Heart right ventricle (tissue), 16 donors: Measurements from ENCODE around the gene SIL1. TPM values are rescaled to one million over a fixed set of nuclear protein-coding genes. Genes with fewer than 3 reads are reported as not detected.
"Not testable (repeated sequence)": the region's sequence is repeated elsewhere in the genome, so short reads cannot be mapped to it uniquely, and the experiment has no call there.

Source experiments
- ATAC-seq, 8 donors: fragments of 200-7000 bp; cut with Tn5 transposase; one replicate each; pipeline ENCODE4 v1.9.1; 2020; ENCODE audit warnings: mild to moderate bottlenecking in 8 of 8, moderate library complexity in 8 of 8, moderate number of reproducible peaks in 1 of 8
- DNase-seq, 2 donors: peaks; one replicate each; pipeline ENCODE4 v3.0.0-alpha.2; 2020
- H3K27ac ChIP-seq, 10 donors: fragments of 200-600 bp; sonication (generic) in 2 of 10; one replicate each; pipeline versions ENCODE4 v1.5.0 to v1.8.0; 2020 to 2022; ENCODE audit warnings: mild to moderate bottlenecking in 3 of 10
- H3K27me3 ChIP-seq, 7 donors: fragments of 200-600 bp; one replicate each; pipeline ENCODE4 v1.8.0; 2021 to 2022; ENCODE audit warnings: mild to moderate bottlenecking in 2 of 7
- H3K36me3 ChIP-seq, 9 donors: fragments of 200-600 bp; sonication (generic) in 1 of 9; one replicate each; pipeline versions ENCODE4 v1.5.0 to v1.8.0; 2020 to 2022; ENCODE audit warnings: mild to moderate bottlenecking in 2 of 9
- H3K4me1 ChIP-seq, 9 donors: fragments of 200-600 bp; sonication (generic) in 1 of 9; one replicate each; pipeline versions ENCODE4 v1.5.0 to v1.8.0; 2020 to 2022; ENCODE audit warnings: mild to moderate bottlenecking in 4 of 9
- H3K4me3 ChIP-seq, 10 donors: fragments of 200-600 bp; sonication (generic) in 2 of 10; one replicate each; pipeline versions ENCODE4 v1.5.0 to v1.8.0; 2020 to 2022; ENCODE audit warnings: mild to moderate bottlenecking in 7 of 10, moderate library complexity in 2 of 10
- H3K9me3 ChIP-seq, 11 donors: fragments of 200-600 bp in 10 of 11; sonication (generic) in 2 of 11; one replicate each; pipeline versions ENCODE4 v1.5.0 to v1.8.0; 2013 to 2022; ENCODE audit warnings: mild to moderate bottlenecking in 2 of 11, control low read depth in 1 of 11, moderate library complexity in 1 of 11
- WGBS, 2 donors: extraction: QIAGEN DNeasy Blood & Tissue Kit; methylation state at CpG; one replicate each; pipeline ENCODE4 v1.1.7; 2013; ENCODE audit warnings: inconsistent platforms in 1 of 2; 5-methylcytosine and 5-hydroxymethylcytosine counted together
- intact Hi-C, 10 donors: fragments of 100-400 bp; cut with DNase I; formaldehyde crosslinking; loops; one replicate each; pipeline versions ENCODE4 v1.11.1 to v1.14.2; 2022
- polyA plus RNA-seq, 2 donors: library from polyadenylated mRNA; stranded (reverse); fragments of 200-250 nt; gene quantifications; one replicate each; pipeline ENCODE4 v1.2.3, GENCODE V29; 2013
- total RNA-seq, 10 donors: library from RNA; stranded (reverse); fragmentation: NEBNext Ultra II Directional in 3 of 10; extraction: Animal tissue kit (Norgen Biotek cat#: 25700) in 3 of 10; gene quantifications; one replicate each; pipeline versions ENCODE4 v1.2.1 to v1.2.4, GENCODE V29; 2021 to 2023
- TF ChIP-seq, protein P1 (sequence below), 9 donors: fragments of 200-600 bp; sonication (generic) in 2 of 9; IDR thresholded peaks; one replicate each; pipeline versions ENCODE4 v1.5.0 to v1.8.0; 2021 to 2022; ENCODE audit warnings: antibody characterized with exemption in 9 of 9, mild to moderate bottlenecking in 5 of 9, moderate library complexity in 1 of 9
- donor health status: Arrhythmogenic right ventricular cardiomyopathy.
- donor health status: ischemic (EF 13 %, LVEDD 7.1; RV severe dilation, severe dysfunction).
- donor health status: healthy with polysubstance abuse.
- donor health status: DM: no; HTN: yes; CAD: no.
- donor health status: DM: no; HTN: no; CAD: no.
- donor health status: ischemic (EF 25% LVEDD 6.9; RV normal size, moderate dysfunction).
- donor health status: ischemic (EF 25% LVEDD 5.7; RV mildly dilated, moderate dysfunction).
- donor health status: healthy.
- donor health status: DM: yes; HTN: yes; CAD: no.
- donor health status: Ischemic cardiomyopathy.
- donor health status: ischemic (EF 35%, LVEDD 5.7; RV mildly dilated, moderate dysfunction).
- donor health status: nonischemic (EF 11% LVEDD 7.7; RV severe dilation, severe dysfunction).
- donor health status: DM: yes; HTN: yes; CAD: no.
- donor health status: PGD.
- donor health status: ischemic (EF 29% LVEDD 5.4; RV normal size, mild dysfunction).
- donor health status: nonischemic (EF 23%, LVEDD 6.1; RV moderate dilation, normal function).

The SIL1 gene
- total and polyA plus RNA-seq, 12 donors: 26.7 to 94.7 (median 44.3) TPM

DNA sequence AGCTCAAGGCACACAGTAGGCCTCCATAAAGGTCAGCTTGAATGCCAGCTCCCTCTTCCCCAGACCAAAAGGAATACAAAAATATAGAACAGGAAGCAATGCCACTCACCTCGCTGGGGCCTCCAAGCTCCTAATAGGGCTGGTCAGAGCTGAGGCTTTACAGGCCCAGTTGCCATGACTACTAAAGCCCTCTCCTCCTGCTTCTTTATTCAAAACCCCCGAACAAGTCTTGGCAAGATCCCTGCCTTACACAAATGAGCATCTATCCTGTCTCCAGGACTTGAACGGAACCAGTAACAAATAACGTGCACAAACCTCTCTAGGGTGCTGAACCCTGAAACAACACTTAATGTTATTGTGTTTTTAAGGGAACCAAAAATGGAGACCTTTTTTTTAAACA is 136.3 kb downstream of the SIL1 start:
- H3K27me3 ChIP-seq: no peaks in the 10 kb centered on the region
- H3K4me3 ChIP-seq: no peak overlapping the region
- WGBS, 2 donors: 71 to 74% methylated on average over 4 of the region's 4 CpGs
- no peak for ATAC-seq
- H3K9me3 ChIP-seq: no peaks in the 10 kb centered on the region
- no peak for DNase-seq
- H3K27ac ChIP-seq: peak overlapping the region in 3 of 10 donors; percentile 20 to 74 (median 42)
- no peaks in the 10 kb centered on the region for H3K36me3 ChIP-seq
- peaks cover 0 to 29% (median 19%) of the 10 kb centered on the region in 9 donors for H3K4me1 ChIP-seq
- TF ChIP-seq, protein P1, sequence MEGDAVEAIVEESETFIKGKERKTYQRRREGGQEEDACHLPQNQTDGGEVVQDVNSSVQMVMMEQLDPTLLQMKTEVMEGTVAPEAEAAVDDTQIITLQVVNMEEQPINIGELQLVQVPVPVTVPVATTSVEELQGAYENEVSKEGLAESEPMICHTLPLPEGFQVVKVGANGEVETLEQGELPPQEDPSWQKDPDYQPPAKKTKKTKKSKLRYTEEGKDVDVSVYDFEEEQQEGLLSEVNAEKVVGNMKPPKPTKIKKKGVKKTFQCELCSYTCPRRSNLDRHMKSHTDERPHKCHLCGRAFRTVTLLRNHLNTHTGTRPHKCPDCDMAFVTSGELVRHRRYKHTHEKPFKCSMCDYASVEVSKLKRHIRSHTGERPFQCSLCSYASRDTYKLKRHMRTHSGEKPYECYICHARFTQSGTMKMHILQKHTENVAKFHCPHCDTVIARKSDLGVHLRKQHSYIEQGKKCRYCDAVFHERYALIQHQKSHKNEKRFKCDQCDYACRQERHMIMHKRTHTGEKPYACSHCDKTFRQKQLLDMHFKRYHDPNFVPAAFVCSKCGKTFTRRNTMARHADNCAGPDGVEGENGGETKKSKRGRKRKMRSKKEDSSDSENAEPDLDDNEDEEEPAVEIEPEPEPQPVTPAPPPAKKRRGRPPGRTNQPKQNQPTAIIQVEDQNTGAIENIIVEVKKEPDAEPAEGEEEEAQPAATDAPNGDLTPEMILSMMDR (IDR thresholded peaks at IDR 0.05): no peak
- intact Hi-C loops: no loop called here

DNA sequence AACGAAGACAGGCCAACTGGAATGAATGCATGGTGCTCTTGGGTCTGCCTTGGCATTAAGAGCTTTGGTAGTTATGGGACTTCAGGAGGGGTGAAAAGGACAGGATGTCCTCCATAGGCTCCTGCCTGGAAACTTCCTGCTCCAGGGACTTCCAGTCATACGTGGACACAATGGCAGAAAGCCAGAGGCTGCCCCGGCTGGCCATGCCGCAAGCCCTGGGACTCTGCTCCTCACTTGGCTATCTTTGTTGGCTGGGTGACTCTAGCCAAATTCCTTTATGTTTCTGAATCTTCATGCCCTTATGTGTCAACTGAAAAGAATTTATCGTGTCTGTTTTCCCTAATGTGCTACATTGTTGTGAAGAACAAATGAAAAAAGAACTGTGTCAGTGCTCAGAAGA is 136.9 kb downstream of the SIL1 start:
- no peaks in the 10 kb centered on the region for H3K27me3 ChIP-seq
- H3K27ac ChIP-seq: peak overlapping the region in 6 of 10 donors; percentile 14 to 74 (median 23)
- no peaks in the 10 kb centered on the region for H3K36me3 ChIP-seq
- H3K9me3 ChIP-seq: no peaks in the 10 kb centered on the region
- DNase-seq (peak; percentile 48), ATAC-seq (peak in 7 of 8 donors; percentile 58 to 94 (median 86))
- TF ChIP-seq, protein P1 (IDR thresholded peaks at IDR 0.05): no peak
- H3K4me1 ChIP-seq: peaks cover 0 to 29% (median 19%) of the 10 kb centered on the region in 9 donors
- WGBS, 2 donors: 8 to 22% methylated on average over 5 of the region's 5 CpGs
- intact Hi-C loops: no loop called here
- H3K4me3 ChIP-seq: no peak overlapping the region

DNA sequence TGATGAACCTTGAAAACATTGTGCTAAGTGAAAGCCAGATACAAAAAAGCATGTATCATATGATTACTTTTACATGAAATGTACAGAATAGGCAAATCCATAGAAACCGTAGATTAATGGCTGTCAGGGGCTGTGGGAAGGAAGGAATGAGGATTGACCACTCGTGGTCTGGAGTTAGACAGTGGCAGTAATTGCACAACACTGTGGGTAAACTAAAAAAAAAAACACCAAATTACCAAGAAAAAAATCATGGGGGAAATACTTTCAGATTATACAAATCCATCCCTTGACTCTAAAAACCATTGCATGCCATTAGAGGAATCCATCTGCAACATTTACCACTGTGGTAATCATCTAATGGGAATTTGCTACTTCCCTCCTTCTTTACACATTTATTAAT is 140.0 kb downstream of the SIL1 start:
- no peak for ATAC-seq
- TF ChIP-seq, protein P1 (IDR thresholded peaks at IDR 0.05): no peak
- H3K27ac ChIP-seq: no peak overlapping the region
- DNase-seq: no peak
- intact Hi-C loops: no loop called here
- no peaks in the 10 kb centered on the region for H3K27me3 ChIP-seq
- H3K36me3 ChIP-seq: no peaks in the 10 kb centered on the region
- 95% methylated on average over 2 of the region's 2 CpGs for WGBS, 2 donors
- no peaks in the 10 kb centered on the region for H3K9me3 ChIP-seq
- peaks cover 0 to 19% (median 15%) of the 10 kb centered on the region in 9 donors for H3K4me1 ChIP-seq
- H3K4me3 ChIP-seq: no peak overlapping the region

DNA sequence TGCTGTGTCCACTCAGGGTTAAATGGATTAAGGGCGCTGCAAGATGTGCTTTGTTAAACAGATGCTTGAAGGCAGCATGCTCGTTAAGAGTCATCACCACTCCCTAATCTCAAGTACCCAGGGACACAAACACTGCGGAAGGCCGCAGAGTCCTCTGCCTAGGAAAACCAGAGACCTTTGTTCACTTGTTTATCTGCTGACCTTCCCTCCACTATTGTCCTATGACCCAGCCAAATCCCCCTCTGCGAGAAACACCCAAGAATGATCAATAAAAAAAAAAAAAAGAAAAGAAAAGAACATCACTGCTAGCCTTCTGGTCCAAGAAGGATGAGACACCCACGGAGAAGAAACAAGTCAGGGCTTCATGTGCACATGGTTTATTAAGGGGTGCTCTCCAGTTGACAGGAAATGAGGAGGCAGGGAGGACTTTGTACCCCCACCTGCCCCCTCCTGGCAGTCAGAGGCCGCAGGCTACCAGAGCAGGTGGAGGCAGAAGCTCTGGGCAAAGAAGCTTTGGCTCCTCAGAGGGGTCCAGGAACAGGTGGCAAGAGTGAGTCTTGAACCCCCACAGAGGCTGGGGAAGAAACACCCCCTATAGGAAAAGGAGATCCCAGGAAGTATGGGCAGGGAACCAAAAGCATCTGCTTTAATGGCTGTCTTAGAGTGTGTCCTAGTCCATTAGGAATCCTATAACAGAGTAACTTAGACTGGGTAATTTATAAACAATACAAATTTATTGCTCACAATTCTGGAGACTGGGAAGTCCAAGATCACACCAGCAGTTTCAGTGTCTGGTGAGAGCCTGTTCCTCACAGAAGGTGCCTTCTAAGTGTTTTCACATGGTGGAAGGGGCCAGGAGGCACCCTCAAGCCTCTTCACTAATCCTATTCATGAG is 140.9 kb downstream of the SIL1 start:
- WGBS, 2 donors: 83 to 98% methylated on average over 3 to 5 of the region's 7 CpGs
- H3K36me3 ChIP-seq, H3K27ac ChIP-seq, DNase-seq, ATAC-seq, H3K27me3 ChIP-seq, intact Hi-C loops, H3K9me3 ChIP-seq, H3K4me3 ChIP-seq: not testable (repeated sequence)
- peaks cover 0 to 19% (median 15%) of the 10 kb centered on the region in 9 donors for H3K4me1 ChIP-seq

DNA sequence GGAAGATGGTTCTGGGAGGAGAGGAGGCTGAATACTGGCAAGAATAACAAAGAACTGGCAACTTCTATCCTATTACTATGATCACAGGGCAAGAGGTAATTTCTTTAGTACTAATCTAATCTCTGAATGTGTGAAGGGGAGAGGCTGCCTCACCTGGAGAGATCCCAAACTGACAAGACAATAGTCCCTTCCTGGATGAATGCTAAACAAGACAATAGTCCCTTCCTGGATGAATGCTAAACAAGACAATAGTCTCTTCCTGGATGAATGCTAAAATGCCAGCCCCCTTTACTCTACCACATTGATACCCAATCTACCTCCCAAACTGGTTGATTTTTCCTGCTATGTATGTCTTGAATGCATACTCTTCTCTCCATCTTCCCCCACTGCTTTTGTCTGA is 145.2 kb downstream of the SIL1 start:
- TF ChIP-seq, protein P1 (IDR thresholded peaks at IDR 0.05): no peak
- intact Hi-C loops: no loop called here

More for the DNA sequence above, 145.2 kb downstream of the SIL1 start:
- Histone ChIP-seq H3K9me3 (no peaks in the 10 kb centered on the region), H3K27ac (no peak overlapping the region), H3K36me3 (peaks cover 0 to 11% (median 0%) of the 10 kb centered on the region in 9 donors), H3K4me1 (no peaks in the 10 kb centered on the region), H3K27me3 (no peaks in the 10 kb centered on the region), H3K4me3 (no peak overlapping the region)
- DNase-seq: no peak
- ATAC-seq: no peak
